HG03521 (cell line): ENCODE results near the gene CATSPERB.

Source experiments
- ATAC-seq: cut with Tn5 transposase; IDR thresholded peaks from one replicate; pipeline ENCODE4 v1.9.1; 2021; ENCODE audit warnings: mild to moderate bottlenecking, moderate library complexity; ENCODE audit not compliant: unreplicated experiment

CATSPERB gene, protein sequence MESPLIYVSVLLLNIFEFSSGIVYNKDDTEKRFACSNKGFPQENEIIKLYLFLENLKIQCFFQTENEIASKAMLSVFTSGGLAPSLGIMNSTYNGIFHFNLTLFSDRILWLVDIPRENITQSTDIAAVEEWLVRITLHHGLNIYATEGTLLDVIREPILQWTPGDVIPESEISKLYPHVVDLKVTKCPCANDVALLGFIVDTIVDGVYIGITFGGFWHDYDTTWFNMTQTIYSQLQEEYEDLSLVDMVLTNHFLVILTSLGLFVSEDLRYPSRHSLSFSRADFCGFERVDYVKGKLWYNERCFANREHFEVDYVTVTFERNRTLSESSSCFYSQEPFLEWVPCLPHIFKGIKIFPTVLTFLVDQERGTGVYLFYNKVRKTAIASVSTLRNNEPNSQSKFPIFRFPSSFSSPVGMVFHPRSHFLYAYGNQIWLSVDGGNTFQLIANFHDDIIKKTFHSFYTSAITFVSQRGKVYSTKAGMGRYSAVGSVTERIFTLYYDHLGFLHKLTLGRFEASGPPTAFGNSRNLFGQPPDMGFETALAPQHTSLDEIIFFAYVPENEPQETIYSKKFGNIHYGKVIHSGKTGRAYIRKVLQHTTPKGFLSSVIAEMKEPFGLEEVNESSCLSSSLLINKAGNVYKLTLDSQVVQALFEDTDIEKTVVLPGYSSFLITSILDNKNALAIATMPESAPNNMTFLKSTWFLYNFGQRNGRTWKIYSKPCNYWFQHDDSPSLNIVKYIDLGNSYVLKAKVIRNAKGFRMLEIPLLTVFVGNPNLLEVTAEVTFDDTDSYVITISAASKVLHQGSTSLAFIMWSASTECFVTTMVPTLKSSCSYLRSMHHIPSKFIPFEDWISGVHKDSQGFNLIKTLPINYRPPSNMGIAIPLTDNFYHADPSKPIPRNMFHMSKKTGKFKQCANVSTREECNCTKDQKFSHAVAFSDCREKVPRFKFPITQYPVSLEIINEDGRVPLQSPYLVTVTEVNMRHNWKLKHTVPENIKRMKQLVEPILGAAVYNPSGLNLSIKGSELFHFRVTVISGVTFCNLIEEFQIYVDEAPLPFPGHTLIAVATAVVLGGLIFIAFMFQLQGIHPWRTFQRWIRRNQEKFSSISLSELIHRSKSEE

DNA sequence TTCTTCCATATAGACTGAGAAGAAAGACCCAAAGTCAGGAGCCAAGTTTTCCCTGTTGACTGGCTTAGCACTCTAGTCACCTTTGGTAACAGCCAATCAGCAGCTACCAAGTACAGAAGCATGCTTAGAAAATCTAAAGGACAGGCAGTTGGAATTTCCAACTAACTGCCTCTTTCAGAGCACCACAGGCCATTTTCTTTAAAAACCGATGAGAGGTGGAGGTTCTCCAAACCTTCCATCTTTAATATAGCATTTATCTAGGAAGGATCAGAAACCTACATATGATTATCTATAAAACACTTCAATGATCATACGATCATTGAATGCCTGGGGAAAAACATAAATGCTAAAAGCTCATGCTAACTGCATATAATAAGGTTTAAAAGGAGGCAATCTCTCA is at the start of gene CATSPERB:
CATSPERB (minus strand) TSS at position 101 of the 400 bp plus-strand sequence. CDS start 2,607 bp downstream, outside the sequence.
- no peak for ATAC-seq

DNA sequence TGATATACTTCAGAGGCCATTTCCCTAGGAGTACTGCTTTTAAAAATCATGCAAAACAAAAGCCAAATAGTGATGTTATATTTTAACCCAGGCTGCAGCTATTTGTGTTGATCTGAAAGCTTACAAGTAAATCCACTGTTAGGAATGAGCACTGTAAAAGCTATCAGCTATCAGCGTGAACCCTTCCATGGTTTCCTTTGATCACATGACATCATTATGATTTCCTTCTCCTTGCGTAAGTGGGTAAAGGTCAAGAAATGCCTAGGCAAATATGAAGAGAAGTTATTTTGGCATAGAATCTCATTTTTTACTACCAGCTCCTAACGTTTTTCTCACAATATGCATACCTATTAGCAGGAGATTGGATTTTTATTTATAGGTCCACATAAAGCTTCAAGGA is 48.6 kb upstream of the CATSPERB start:
- ATAC-seq, result no peak

GRCh38 chr14:91778217-91778616 is 46.3 kb upstream of the CATSPERB start:
- ATAC-seq, result no peak

DNA sequence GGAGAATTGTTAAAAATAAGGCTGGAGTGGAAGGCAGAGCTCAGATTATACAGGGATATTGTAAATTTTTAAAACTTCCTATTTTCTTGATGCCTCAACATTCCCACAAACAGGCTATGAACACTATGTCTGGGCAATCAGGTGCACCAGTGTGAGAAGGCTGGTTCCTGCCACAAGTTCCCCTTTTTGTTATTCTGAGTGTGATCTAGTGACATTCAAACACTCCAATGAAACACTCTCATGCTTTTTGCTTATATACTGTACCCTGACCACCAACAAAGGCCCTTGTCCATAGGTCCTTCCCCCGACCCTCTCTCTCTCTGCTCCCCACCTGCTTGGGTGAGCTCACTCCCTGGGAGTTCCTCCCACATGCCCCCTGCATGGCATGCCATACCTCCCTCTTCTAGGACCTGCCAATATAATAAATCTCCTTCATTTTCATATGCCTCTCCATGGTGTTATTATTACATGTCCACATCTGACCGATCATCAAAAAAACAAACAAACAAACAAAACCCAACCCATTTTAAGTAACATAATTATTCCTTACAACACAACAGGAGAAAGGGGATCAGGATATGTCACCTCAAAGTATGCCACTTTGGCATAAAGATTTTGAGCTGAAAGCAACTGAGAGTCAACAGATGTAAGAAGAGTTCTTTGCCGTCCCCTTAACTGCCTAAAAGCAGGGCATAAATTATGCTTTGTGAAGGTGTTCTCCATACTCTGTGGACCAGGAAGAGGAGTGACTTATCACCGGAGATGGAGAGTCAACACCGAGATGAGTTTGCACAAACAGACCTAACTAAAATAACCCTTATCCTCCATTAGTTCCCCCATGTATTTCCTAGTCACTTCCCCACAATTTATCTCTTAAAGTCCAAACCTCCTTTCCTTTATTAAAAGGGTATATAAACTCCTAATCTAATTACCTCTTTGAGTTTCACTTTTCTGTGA is 42.5 kb upstream of the CATSPERB start:
- ATAC-seq, result no peak

GRCh38 chr14:91770185-91770584 is 38.3 kb upstream of the CATSPERB start:
- no peak for ATAC-seq

GRCh38 chr14:91755570-91756295 is 23.8 kb upstream of the CATSPERB start:
- no peak for ATAC-seq

GRCh38 chr14:91754819-91755218 is 22.9 kb upstream of the CATSPERB start:
- no peak for ATAC-seq

GRCh38 chr14:91754185-91754584 is 22.3 kb upstream of the CATSPERB start:
- ATAC-seq, result no peak

DNA sequence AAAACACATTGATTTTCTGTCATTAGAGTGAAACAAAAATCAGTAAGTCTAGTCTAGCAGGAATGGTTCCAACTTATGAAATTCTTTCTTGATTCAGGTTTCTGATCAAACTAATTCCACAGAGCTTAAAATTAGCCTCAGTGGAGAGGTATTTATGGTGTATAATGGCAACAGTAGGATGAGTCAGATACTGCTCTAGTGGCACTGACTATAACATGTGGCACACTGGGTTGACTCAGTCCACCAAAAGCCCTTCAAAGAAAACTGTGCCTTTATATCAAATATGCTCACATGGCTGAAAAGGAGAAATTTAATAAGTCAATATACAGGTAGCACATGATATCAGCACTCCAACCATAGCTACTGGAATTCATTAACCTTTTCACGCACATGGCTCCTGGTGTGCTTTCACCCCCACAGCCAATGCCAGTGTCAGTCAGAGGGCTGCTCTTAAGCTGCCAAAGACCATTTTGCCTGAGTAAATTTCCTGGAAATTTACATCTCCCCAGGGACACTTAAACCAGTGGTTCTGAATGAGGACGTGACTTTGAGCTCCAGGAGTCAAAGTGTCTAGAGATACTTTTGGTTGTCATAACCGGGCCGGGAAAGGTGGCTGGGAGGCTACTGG is 21.7 kb upstream of the CATSPERB start:
- no peak for ATAC-seq

DNA sequence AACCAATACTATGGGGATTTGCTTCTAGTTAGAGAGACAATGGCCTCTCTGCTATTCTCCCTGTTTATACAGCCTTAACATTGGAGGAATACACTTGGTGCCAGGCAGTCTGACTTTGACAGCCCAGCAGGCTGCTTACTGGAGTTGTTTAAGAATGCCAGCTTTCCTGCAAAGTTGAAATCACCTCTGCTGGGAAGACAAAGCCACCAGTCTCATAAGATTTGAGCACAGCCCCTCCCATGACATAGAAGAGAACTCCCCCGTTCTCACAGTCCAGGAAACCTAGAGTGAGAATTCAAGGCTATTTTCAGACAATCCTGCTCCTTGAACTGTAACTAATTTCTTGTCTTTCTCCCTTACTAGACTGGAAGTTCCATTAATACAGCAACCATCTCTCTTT is 21.1 kb upstream of the CATSPERB start:
- no peak for ATAC-seq

DNA sequence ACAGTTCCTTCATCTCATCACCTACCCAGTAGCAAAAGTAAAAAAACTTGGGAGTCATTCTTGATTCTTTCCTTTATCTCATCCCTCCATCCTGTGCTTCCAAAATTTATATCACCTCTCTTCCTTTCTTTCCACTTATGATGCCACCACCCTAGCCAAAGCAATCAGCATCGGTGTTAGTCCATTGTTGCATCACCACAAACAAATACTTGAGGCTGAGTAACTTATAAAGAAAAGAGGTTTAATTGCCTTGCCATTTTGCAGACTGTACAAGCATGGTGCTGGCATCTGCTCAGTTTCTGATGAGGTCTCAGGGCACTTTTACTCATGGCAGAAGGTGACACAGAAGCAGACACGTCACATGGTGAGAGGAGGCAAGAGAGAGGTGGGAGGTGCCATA is 19.8 kb upstream of the CATSPERB start:
- no peak for ATAC-seq

- no peak for ATAC-seq
Measured at GRCh38 chr14:91750634-91751198, 18.8 kb upstream of the CATSPERB start.

DNA sequence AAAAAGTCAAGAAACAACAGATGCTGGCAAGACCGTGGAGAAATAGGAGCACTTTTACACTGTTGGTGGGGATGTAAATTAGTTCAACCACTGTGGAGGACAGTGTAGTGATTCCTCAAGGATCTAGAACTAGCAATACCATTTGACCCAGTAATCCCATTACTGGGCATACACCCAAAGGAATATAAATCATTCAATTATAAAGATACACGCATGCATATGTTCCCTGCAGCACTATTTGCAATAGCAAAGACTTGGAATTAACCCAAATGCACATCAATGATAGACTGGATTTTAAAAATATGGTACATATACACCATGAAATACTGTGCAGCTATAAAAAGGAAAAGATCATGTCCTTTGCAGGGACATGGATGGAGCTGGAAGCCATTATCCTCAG is 18.0 kb upstream of the CATSPERB start:
- no peak for ATAC-seq

GRCh38 chr14:91748049-91748448 is 16.2 kb upstream of the CATSPERB start:
- no peak for ATAC-seq

- ATAC-seq, result no peak
Measured at GRCh38 chr14:91745344-91745743, 13.5 kb upstream of the CATSPERB start.

DNA sequence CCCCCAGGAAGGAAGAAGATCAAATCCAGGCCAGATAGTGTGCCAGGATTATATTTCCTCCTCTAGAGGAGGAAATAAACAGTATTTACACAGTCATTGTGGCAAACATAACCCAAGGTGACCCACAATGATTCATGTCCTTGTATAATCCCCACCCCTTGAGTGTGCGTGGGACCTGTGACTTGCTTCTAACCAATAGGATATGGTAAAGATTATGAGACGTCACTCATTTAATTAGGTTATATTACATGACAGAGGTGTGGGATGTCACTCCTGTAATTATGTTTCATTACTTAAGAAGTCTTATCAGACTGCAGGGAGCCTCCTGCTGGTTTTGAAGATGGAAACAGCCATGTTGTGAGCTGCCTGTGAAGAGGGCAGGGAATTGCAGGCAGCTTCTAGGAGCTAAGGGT is 12.2 kb upstream of the CATSPERB start:
- ATAC-seq, result no peak

DNA sequence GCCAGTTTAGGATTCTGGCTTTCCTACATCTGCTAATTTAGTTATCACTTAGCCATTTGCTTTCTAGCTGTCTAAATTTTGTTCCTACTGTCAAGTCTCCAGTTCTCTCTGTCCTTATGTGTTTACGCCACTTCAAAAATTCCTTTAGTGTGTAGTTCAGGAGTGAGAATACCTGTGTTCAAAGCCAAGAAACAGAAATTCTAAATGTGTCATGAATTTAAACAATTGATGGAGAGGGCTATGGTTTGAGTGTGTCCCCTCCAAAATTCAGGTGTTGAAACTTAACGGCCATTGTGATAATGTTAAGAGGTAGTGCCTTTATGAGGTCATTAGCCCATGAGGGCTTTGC is 11.4 kb upstream of the CATSPERB start:
- no peak for ATAC-seq

DNA sequence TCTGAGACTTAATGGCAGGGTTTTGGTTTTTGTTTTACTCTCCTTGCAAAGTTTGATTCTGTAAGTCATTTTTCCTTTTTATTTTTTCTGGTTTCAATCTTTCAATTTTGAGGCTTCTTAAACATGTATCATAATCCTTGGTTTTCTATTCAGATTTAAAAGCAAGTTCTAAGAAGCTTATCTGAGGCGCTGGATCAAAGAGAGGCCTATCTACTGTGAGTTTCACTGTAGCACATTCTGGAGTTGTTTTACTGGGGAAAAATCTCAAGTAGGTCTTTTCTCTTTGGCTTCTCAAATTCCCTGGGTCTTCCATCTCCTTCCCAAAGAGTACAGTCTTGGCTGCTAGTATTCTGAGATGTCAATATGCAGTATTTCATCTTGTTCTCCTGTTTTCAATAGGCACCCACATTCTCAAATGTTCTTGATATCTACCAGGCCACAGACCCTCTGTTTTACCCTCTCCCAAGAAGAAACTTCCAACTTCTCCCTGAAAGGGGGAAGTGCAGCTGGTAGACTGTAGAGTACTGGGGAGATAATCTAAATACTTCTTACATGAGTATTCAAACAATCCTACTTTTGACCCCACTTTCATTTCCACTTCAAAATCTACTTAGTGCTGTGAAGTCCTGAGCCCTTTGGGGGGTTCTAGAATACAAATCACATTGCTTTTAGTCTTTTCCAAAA is 10.9 kb upstream of the CATSPERB start:
- ATAC-seq, result no peak
